22Rv1 (cell line): ENCODE measurements around the gene NECAP2.

ENCODE experiments used
- ZFX ChIP-seq: fragments of 450-650 bp; IDR thresholded peaks from 2 replicates; pipeline ENCODE4 v1.6.1; 2017; ENCODE audit warnings: antibody characterized with exemption, borderline replicate concordance
- TF ChIP-seq, protein P1 (sequence below): fragments of 450-650 bp; IDR thresholded peaks from 2 replicates; pipeline ENCODE4 v1.5.1; 2017; ENCODE audit warnings: mild to moderate bottlenecking

DNA sequence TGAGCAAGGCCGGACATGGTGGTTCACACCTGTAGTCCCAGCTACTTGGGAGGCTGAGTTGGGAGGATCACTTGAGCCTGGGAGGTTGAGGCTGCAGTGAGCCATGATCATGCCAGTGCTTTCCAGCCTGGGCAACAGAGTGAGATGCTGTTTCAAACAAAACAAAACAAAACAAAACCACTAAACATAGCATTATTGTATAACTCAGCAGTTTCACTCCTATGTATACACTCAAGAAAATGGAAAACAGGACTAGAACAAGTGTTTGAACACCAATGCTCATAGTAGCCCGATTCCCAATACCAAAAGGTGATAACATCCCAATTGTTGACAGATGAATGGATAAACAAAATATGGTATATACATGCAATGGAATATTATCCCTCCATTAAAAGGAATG lies 2.0 kb upstream of the NECAP2 start:
- TF ChIP-seq, protein P1, sequence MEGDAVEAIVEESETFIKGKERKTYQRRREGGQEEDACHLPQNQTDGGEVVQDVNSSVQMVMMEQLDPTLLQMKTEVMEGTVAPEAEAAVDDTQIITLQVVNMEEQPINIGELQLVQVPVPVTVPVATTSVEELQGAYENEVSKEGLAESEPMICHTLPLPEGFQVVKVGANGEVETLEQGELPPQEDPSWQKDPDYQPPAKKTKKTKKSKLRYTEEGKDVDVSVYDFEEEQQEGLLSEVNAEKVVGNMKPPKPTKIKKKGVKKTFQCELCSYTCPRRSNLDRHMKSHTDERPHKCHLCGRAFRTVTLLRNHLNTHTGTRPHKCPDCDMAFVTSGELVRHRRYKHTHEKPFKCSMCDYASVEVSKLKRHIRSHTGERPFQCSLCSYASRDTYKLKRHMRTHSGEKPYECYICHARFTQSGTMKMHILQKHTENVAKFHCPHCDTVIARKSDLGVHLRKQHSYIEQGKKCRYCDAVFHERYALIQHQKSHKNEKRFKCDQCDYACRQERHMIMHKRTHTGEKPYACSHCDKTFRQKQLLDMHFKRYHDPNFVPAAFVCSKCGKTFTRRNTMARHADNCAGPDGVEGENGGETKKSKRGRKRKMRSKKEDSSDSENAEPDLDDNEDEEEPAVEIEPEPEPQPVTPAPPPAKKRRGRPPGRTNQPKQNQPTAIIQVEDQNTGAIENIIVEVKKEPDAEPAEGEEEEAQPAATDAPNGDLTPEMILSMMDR = no peak
- no peak for TF ChIP-seq ZFX
